ENCODE results near the gene PDCD2L.
"Not testable (repeated sequence)": the region's sequence is repeated elsewhere in the genome, so short reads cannot be mapped to it uniquely, and the experiment has no call there.

PDCD2L gene

GRCh38 chr19:34380639-34381241 is 23.5 kb upstream of the PDCD2L start:
- DNase-seq: no peak

- DNase-seq: no peak
These were observed 22.6 kb upstream of the PDCD2L start for GRCh38 chr19:34381399-34382251.

GRCh38 chr19:34382471-34382870 is 21.7 kb upstream of the PDCD2L start:
- DNase-seq: no peak

GRCh38 chr19:34383599-34383998 is 20.6 kb upstream of the PDCD2L start:
- DNase-seq: no peak

GRCh38 chr19:34386645-34387445 is 17.4 kb upstream of the PDCD2L start:
- DNase-seq: no peak

- no peak for DNase-seq
These were observed 16.8 kb upstream of the PDCD2L start for GRCh38 chr19:34387446-34387810.

GRCh38 chr19:34388745-34389144 is 15.5 kb upstream of the PDCD2L start:
- not testable (repeated sequence) for DNase-seq

GRCh38 chr19:34391813-34392212 is 12.4 kb upstream of the PDCD2L start:
- no peak for DNase-seq

GRCh38 chr19:34393031-34393430 is 11.2 kb upstream of the PDCD2L start:
- DNase-seq: no peak

GRCh38 chr19:34393629-34394028 is 10.6 kb upstream of the PDCD2L start:
- no peak for DNase-seq

GRCh38 chr19:34397853-34398252 is 6.3 kb upstream of the PDCD2L start:
- DNase-seq: no peak

- DNase-seq: no peak
These were observed 4.3 kb upstream of the PDCD2L start for GRCh38 chr19:34399886-34400285.

GRCh38 chr19:34400844-34401243 is 3.4 kb upstream of the PDCD2L start:
- DNase-seq: not testable (repeated sequence)

- DNase-seq: no peak
These were observed 2.1 kb upstream of the PDCD2L start for GRCh38 chr19:34402074-34402600.

GRCh38 chr19:34403784-34404108 is 453 bp upstream of the PDCD2L start:
- DNase-seq: no peak

GRCh38 chr19:34405892-34406660 is 1.9 kb downstream of the PDCD2L start:
- DNase-seq: no peak

- no peak for DNase-seq
These were observed 4.2 kb downstream of the PDCD2L start for GRCh38 chr19:34408411-34408810.

GRCh38 chr19:34409189-34410164 is 5.3 kb downstream of the PDCD2L start:
- DNase-seq: no peak

GRCh38 chr19:34411216-34411615 is 7.0 kb downstream of the PDCD2L start:
- no peak for DNase-seq

GRCh38 chr19:34416021-34416545 is 11.9 kb downstream of the PDCD2L start:
- DNase-seq: no peak

GRCh38 chr19:34418300-34418699 is 14.1 kb downstream of the PDCD2L start:
- DNase-seq: no peak
